HepG2 (cell line): Measurements from ENCODE around the gene RIPK1. TPM values are rescaled to one million over a fixed set of nuclear protein-coding genes. Genes with fewer than 3 reads are reported as not detected.

Experiments used
- AHDC1 ChIP-seq: sonication (generic); formaldehyde crosslinking; IDR thresholded peaks from 2 replicates; pipeline ENCODE4 v1.5.1; 2020; ENCODE audit warnings: mild to moderate bottlenecking, missing genetic modification reagents, borderline replicate concordance
- ATF5 ChIP-seq: sonication (generic); formaldehyde crosslinking; IDR thresholded peaks from 2 replicates; pipeline ENCODE4 v1.4.0; 2020; ENCODE audit warnings: mild to moderate bottlenecking, low read depth, missing genetic modification reagents
- GZF1 ChIP-seq: sonication (generic); formaldehyde crosslinking; IDR thresholded peaks from 2 replicates; pipeline ENCODE4 v1.5.1; 2020; ENCODE audit warnings: mild to moderate bottlenecking, missing genetic modification reagents
- HDAC6 ChIP-seq: fragments of 200-600 bp; sonication (generic); IDR thresholded peaks from 2 replicates; pipeline ENCODE4 v1.7.0; 2017; ENCODE audit warnings: mild to moderate bottlenecking, antibody characterized with exemption, low read length, low read depth
- HOXD1 ChIP-seq: sonication (generic); formaldehyde crosslinking; IDR thresholded peaks from 2 replicates; pipeline ENCODE4 v1.5.0; 2020; ENCODE audit warnings: missing genetic modification reagents
- KAT2B ChIP-seq: fragments of 150-350 bp; IDR thresholded peaks from 2 replicates; pipeline ENCODE4 v1.6.1; 2014; ENCODE audit warnings: low read depth, low read length, borderline replicate concordance
- MAFF ChIP-seq: IDR thresholded peaks from 2 replicates; pipeline ENCODE4 v1.6.1; 2011; ENCODE audit warnings: low read depth, low read length, improper control_type of control experiment
- MEIS1 ChIP-seq: sonication (generic); formaldehyde crosslinking; IDR thresholded peaks from 2 replicates; pipeline ENCODE4 v1.9.0; 2021; ENCODE audit warnings: mild to moderate bottlenecking, missing genetic modification reagents, moderate library complexity, borderline replicate concordance
- PLRG1 ChIP-seq: fragments of 450-650 bp; conservative IDR thresholded peaks from 2 replicates; pipeline ENCODE4 v1.6.1; 2016
- SIX1 ChIP-seq: sonication (generic); formaldehyde crosslinking; IDR thresholded peaks from 2 replicates; pipeline ENCODE4 v1.4.0; 2020; ENCODE audit warnings: missing genetic modification reagents, borderline replicate concordance
- SMAD9 ChIP-seq: sonication (generic); formaldehyde crosslinking; IDR thresholded peaks from 2 replicates; pipeline ENCODE4 v1.5.1; 2020; ENCODE audit warnings: mild to moderate bottlenecking, missing genetic modification reagents
- SUZ12 ChIP-seq: fragments of 150-350 bp; IDR thresholded peaks from 2 replicates; pipeline ENCODE4 v1.6.1; 2014; ENCODE audit warnings: low read depth, low read length
- TAF15 ChIP-seq: fragments of 200-400 bp; formaldehyde crosslinking; IDR thresholded peaks from one replicate; pipeline ENCODE4 v1.6.1; 2018; ENCODE audit warnings: mild to moderate bottlenecking, low read depth, low read length; ENCODE audit not compliant: poor library complexity, severe bottlenecking
- TERF1 ChIP-seq: sonication (generic); formaldehyde crosslinking; IDR thresholded peaks from 2 replicates; pipeline ENCODE4 v1.8.0; 2022; ENCODE audit warnings: mild to moderate bottlenecking, missing genetic modification reagents, moderate library complexity
- ZNF337 ChIP-seq: sonication (generic); formaldehyde crosslinking; IDR thresholded peaks from 2 replicates; pipeline ENCODE4 v1.5.1; 2020; ENCODE audit warnings: missing genetic modification reagents, low read depth, mild to moderate bottlenecking, borderline replicate concordance
- ZNF572 ChIP-seq: sonication (generic); formaldehyde crosslinking; IDR thresholded peaks from 2 replicates; pipeline ENCODE4 v1.5.1; 2020; ENCODE audit warnings: mild to moderate bottlenecking, missing genetic modification reagents
- polyA plus RNA-seq, 8 experiments: library from polyadenylated mRNA; depleted of rRNA in 3 of 8; stranded (reverse) in 7 of 8; unstranded in 1 of 8; fragments of >200 nt; fragmentation: Illumina TruSeq in 4 of 8; extraction: Trizol in 4 of 8; gene quantifications; 2 replicates each; pipeline versions ENCODE4 v1.2.1 to v1.2.3, GENCODE V29; 2011 to 2016; ENCODE audit warnings: low read depth in 4 of 8, missing spikeins in 1 of 8, mixed read lengths in 1 of 8; ENCODE audit not compliant: insufficient read depth in 1 of 8
- total RNA-seq, 5 experiments: library from RNA; depleted of rRNA; stranded (reverse); fragments of >200 nt; fragmentation: Illumina TruSeq; extraction: Trizol; gene quantifications; 2 replicates each; pipeline ENCODE4 v1.2.3, GENCODE V29; 2016; ENCODE audit warnings: low read depth in 1 of 5
- TF ChIP-seq, protein P1 (sequence below): sonication (generic); formaldehyde crosslinking; IDR thresholded peaks from 2 replicates; pipeline ENCODE4 v1.4.0; 2020; ENCODE audit warnings: missing genetic modification reagents, borderline replicate concordance

RIPK1 gene
- total and polyA plus RNA-seq, 2 of the 13 experiments (the other 11 are each of a cell fraction or from before 2014, with no cell fraction given): 9.0 to 10.3 TPM

- TF ChIP-seq AHDC1: peak; percentile 70
- no peak for TF ChIP-seq PLRG1
- no peak for TF ChIP-seq SIX1 (CRISPR knock-in tag)
- TF ChIP-seq ZNF572 (CRISPR knock-in tag): peak; percentile 98
- TF ChIP-seq, protein P1, sequence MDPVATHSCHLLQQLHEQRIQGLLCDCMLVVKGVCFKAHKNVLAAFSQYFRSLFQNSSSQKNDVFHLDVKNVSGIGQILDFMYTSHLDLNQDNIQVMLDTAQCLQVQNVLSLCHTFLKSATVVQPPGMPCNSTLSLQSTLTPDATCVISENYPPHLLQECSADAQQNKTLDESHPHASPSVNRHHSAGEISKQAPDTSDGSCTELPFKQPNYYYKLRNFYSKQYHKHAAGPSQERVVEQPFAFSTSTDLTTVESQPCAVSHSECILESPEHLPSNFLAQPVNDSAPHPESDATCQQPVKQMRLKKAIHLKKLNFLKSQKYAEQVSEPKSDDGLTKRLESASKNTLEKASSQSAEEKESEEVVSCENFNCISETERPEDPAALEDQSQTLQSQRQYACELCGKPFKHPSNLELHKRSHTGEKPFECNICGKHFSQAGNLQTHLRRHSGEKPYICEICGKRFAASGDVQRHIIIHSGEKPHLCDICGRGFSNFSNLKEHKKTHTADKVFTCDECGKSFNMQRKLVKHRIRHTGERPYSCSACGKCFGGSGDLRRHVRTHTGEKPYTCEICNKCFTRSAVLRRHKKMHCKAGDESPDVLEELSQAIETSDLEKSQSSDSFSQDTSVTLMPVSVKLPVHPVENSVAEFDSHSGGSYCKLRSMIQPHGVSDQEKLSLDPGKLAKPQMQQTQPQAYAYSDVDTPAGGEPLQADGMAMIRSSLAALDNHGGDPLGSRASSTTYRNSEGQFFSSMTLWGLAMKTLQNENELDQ (CRISPR knock-in tag): no peak
- no peak for TF ChIP-seq KAT2B
- TF ChIP-seq HDAC6: no peak
- peak; percentile 93; the same call in 1 of the 2 replicates for TF ChIP-seq HOXD1 (CRISPR knock-in tag)
- no peak; the same call in 1 of the 2 replicates for TF ChIP-seq ZNF337 (CRISPR knock-in tag)
- no peak for TF ChIP-seq MAFF
- peak; percentile 78 for TF ChIP-seq ATF5 (CRISPR knock-in tag)
- TF ChIP-seq SMAD9 (CRISPR knock-in tag): peak; percentile 7; the same call in 1 of the 2 replicates
- TF ChIP-seq TAF15: no peak
- TF ChIP-seq SUZ12: no peak
- TF ChIP-seq GZF1 (CRISPR knock-in tag): no peak; the same call in 1 of the 2 replicates
- TF ChIP-seq MEIS1: peak; percentile 89; the same call in 1 of the 2 replicates
- TF ChIP-seq TERF1 (CRISPR knock-in tag): no peak
These were observed 50.2 kb downstream of the RIPK1 start, which contains the start of gene BPHL (continued) for GRCh38 chr6:3118353-3119039.
